HS-5 (cell line): ENCODE data around the gene ZEB2.

Source experiments
- DNase-seq: peaks from one replicate; pipeline ENCODE4 v3.0.0-alpha.2; 2012; ENCODE audit warnings: low read depth

The ZEB2 gene

DNA sequence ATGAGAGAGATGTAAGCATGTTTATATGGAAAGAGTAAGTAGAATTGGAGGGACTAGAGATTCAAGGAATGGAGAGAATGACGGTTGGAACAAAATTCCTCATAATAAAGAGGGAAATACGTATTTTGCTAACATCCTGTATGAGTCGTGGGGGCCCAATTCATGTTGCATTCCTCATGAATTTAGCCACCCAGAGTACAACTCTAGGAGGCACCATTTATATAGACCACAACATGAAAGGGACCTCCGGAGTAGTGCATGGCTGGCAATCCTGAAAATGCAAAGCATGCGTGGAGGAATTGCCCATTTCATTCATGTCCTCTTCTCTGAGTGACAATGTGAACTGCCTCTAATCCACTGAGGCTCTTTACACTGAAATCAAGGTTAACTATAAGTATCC is 168.2 kb downstream of the ZEB2 start:
- no peak for DNase-seq

DNA sequence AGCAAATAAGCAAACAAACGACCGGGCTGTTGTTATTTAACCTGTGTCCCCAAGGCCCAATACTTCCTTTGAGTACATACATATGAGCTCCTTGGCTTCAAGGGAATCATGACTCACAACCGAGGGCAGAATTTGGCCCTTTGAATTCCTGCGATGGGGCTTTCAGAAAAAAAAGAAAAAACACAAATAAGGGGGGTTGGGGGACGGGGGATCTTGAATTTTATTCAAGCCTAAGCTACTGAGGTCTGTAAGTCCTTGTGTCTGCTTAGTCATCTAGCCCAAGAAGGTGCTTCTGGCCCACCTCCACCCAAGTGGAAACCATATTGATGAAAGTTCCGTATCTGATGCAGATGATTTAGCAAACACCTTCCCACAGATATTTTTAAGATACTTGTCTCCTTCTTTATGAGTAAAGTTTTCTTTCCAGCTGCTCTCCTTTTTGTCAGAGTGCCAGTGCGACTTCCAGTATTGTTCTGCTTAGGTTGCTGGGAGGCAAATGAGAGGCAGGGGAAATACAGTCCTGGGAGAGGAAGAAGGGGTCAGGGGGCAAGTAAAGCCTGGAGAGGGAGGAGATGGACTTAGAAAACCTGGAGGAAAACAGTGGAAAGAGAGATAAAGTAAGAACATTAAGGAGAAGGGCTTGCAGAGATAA is 169.6 kb downstream of the ZEB2 start:
- DNase-seq, result no peak

DNA sequence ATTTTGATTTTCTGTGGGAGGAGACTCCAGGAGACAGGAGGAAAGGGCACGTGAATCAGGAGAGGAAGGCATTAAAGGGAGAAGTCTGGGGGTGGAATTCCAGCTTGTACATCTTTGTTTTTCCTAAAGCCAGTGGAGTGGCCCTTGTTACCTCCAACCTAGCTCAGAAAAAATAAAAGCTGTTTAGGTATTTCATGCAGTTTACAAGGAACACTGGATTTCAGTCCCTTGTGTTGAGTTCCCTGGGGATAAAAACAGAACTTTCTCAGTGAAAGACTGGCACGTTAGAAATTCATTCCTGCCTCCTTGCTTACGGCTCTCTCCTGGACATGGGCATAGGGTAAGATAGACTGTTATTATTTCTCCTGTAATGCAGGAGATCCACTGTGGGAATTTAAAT is 170.2 kb downstream of the ZEB2 start:
- no peak for DNase-seq

DNA sequence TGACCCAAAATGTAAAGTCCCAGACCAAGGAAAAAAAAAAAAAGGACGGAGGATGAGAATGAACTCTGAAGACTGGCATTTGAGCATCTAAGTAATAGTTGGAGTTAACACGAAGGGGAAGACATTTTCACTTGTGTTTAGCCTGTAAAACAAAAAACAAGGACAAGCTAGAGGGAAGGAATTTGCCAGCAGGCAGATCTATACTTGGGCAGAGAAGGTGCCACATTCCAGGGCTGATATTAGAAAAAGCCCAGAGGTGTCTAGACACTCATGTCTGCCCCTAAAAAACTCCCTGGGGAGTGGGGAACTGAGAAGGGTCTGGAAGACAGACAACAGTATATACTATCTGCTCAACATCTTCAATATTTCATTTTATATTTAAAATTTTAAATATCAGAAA is 171.1 kb downstream of the ZEB2 start:
- no peak for DNase-seq

DNA sequence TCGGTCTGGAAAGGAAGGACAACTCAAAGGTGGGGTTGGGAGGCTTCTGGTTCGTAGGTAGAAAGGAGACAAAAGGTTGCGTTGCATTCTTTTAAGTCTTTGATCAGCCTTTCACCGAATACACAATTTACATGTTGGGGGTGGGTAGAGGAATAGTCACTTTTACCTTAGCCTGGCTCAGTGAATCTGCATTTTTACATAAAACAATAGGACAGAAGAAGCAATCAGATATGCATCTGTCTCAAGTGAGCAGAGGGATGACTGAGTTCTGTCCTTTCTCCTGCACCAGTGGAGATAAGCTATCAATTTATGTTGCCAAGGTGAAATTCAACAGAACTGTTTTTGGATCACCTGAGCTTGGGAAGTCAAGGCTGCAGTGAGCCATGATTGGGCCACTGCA is 173.7 kb downstream of the ZEB2 start:
- DNase-seq, result no peak

DNA sequence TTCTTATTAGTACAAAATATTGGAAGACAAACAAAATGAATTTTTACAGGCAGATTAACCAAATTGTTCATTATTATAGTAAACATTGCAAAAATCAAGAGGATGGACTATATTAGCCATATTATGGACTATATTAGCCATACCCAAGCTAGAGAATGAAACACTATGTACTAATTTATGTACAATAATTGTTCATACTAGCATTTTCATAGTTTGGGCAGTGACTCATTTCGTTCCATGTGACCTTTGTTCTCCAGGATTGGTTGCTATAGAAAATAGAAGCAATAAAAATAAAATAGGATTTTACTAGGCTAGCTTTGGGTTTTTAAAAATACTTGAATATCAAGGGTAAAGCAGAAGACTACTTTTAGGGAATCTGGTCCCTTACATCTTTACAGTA is 176.8 kb downstream of the ZEB2 start:
- no peak for DNase-seq

DNA sequence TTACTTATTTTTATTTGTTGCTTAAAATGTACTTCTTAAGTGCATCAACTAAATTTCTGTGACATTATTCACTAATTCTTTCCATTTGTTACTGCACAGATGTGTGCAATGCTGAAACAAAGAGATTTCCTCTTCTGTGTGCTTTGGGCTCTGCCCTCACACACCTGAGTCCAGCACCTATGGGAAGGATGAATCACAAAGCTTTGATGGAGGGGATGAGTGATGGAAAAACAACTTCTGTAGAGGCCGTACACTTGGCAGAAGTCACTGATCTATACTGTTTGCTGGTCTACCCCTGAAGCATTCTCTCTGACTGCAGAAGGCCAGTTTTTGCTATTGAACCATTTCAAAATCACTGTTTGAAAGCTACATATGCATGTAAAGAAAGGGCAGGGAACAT is 178.4 kb downstream of the ZEB2 start:
- no peak for DNase-seq

DNA sequence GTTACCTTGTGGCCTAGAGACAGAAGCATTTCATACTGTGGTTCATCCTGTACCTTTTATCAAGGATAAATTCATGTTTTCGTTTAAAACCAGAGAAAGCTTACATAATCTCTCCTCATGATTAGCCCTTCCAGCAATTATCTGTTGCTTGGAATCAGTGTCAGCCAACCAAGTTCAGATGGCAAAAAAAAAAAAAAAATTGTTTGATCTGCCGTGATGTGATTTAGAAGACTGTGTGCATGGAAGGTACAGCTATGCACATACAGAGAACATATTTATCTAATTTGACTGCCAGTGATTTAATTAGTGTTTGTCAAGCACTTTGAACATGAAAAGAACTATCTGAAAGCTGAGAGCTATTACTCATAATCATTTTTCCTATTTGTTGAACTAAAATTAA is 180.9 kb downstream of the ZEB2 start:
- DNase-seq, result no peak

DNA sequence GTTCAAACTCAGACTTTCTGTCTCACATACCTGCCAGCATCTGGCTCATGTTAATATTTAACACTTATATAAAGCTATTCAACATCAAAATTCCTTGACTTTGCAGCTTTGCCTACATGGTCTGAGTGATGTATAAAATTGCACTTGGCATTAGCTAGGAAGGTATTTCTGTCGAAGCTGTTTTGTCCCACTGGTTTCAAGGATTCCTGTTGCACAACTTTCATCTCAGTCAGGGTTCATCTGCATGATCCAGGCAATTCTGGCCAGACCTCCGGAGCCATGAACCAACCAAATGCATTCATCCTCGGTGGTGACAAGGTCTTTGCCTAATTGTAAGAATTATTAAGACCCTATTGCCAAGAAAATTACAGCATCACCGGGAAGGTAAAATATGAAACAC is 185.4 kb downstream of the ZEB2 start:
- DNase-seq, result no peak
